Glutamatergic neuron (in vitro differentiated cells): ENCODE measurements around the gene ZNF132. TPM values are rescaled to one million over a fixed set of nuclear protein-coding genes. Genes with fewer than 3 reads are reported as not detected.

ENCODE experiments used
- DNase-seq: peaks from one replicate; pipeline ENCODE4 v3.0.0; 2022
- H3K27ac Mint-ChIP-seq: one replicate; pipeline ENCODE4 v1.8.0; 2020; ENCODE audit warnings: mild to moderate bottlenecking, mixed read lengths, inconsistent platforms; ENCODE audit not compliant: unreplicated experiment
- H3K27me3 Mint-ChIP-seq: one replicate; pipeline ENCODE4 v1.8.0; 2020; ENCODE audit warnings: mild to moderate bottlenecking, moderate library complexity, mixed read lengths, inconsistent platforms; ENCODE audit not compliant: unreplicated experiment
- H3K36me3 Mint-ChIP-seq: one replicate; pipeline ENCODE4 v1.8.0; 2020; ENCODE audit warnings: mild to moderate bottlenecking, mixed read lengths, inconsistent platforms; ENCODE audit not compliant: unreplicated experiment
- H3K4me1 Mint-ChIP-seq: one replicate; pipeline ENCODE4 v1.8.0; 2020; ENCODE audit warnings: mild to moderate bottlenecking, low read depth, mixed read lengths, inconsistent platforms; ENCODE audit not compliant: unreplicated experiment
- H3K4me3 Mint-ChIP-seq: one replicate; pipeline ENCODE4 v1.8.0; 2020; ENCODE audit warnings: mild to moderate bottlenecking, mixed read lengths, inconsistent platforms; ENCODE audit not compliant: unreplicated experiment
- H3K9me3 Mint-ChIP-seq: one replicate; pipeline ENCODE4 v1.8.0; 2020; ENCODE audit warnings: mild to moderate bottlenecking, moderate library complexity, mixed read lengths, inconsistent platforms; ENCODE audit not compliant: unreplicated experiment
- total RNA-seq: library from RNA; stranded (reverse); fragmentation: NEBNext Ultra II Directional; extraction: Animal tissue kit (Norgen Biotek cat#: 25700); gene quantifications from one replicate; pipeline ENCODE4 v1.2.1, GENCODE V29; 2021; ENCODE audit not compliant: unreplicated experiment
- TF ChIP-seq, protein P1 (sequence below): fragments of 200-600 bp; sonication (generic); IDR thresholded peaks from one replicate; pipeline ENCODE4 v1.5.0; 2021; ENCODE audit not compliant: partially characterized antibody, unreplicated experiment

ZNF132 gene
- total RNA-seq, 1 donor from 2014 or later: 4.9 TPM

DNA sequence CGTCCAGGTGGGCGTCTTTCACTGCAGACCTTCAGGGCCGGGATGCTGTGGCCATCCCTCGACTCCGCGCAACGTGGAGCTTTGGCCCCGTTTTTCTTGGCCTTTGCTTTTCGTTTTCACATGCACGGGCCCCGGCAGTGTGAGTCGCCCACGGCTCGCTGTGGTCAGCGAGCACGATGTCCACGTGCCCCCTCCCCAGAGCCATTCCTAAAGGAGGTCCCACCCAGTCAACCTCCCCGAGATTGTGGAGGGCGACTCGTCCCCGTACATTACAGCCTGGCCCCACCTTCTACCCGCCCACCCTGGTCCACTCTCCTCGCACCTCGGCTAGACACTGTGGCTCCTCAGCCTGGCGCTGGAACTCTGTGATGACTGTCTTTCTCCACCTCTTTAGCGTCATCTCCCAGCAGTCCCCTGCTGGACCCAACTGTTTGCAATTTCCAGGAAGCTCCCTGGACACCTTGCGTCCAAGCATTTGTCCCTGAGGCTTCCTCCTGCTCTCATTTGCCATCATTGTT is 36.6 kb upstream of the ZNF132 start:
- DNase-seq: no peak
- peak overlapping the region; percentile 95 for H3K4me3 Mint-ChIP-seq
- peak overlapping the region; percentile 79 for H3K27ac Mint-ChIP-seq
- TF ChIP-seq, protein P1, sequence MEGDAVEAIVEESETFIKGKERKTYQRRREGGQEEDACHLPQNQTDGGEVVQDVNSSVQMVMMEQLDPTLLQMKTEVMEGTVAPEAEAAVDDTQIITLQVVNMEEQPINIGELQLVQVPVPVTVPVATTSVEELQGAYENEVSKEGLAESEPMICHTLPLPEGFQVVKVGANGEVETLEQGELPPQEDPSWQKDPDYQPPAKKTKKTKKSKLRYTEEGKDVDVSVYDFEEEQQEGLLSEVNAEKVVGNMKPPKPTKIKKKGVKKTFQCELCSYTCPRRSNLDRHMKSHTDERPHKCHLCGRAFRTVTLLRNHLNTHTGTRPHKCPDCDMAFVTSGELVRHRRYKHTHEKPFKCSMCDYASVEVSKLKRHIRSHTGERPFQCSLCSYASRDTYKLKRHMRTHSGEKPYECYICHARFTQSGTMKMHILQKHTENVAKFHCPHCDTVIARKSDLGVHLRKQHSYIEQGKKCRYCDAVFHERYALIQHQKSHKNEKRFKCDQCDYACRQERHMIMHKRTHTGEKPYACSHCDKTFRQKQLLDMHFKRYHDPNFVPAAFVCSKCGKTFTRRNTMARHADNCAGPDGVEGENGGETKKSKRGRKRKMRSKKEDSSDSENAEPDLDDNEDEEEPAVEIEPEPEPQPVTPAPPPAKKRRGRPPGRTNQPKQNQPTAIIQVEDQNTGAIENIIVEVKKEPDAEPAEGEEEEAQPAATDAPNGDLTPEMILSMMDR: no peak
- H3K9me3 Mint-ChIP-seq: peaks cover 9% of the 10 kb centered on the region
- peaks cover 4% of the 10 kb centered on the region for H3K4me1 Mint-ChIP-seq
- peaks cover 12% of the 10 kb centered on the region for H3K27me3 Mint-ChIP-seq
- H3K36me3 Mint-ChIP-seq: no peaks in the 10 kb centered on the region

DNA sequence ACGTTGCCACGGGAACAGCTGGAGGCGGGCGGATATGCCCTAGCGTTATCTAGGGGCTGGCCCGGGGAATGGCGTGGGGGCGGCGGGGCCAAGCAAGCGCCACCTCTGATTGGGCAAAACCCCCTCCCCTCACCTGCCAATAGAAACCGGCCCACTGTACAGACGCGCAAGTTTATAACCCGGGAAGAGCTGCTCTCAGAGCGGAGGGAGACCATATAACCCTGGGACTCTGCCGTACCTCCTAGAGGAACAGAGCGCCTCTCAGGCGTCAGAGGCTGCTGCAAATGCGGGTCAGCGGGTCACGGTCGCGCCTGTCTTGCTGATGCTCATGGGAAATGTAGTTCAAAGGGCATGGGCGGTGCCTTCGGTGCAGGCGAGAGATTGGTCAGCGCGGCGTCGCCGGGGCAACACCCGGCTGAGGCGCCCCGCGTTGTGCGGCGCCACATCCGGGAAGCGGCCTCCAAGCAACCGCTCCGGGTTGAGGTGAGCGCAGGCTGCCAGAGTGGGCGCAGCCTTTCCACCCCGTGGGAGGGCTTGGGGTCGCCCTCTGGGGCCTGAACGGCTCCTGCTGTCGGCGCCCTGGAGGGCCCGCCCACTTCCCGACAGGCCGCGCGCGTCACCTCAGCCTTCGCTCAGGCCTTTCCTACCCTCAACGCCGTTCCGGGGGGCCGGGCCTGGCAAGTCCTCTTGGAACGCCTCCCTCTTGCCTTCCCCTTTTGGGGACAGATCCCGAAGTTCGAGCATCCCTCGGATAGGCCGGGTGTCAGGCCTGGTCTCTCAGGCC is 36.0 kb upstream of the ZNF132 start, which contains the start of gene ZNF446:
TSS of gene ZNF446 (plus strand) at position 639 of the 784 bp plus-strand sequence. CDS start 867 bp downstream, outside the sequence.
- H3K9me3 Mint-ChIP-seq: peaks cover 9% of the 10 kb centered on the region

GRCh38 chr19:58474997-58475713 is 35.2 kb upstream of the ZNF132 start:
- Mint-ChIP-seq H3K4me1 (peaks cover 4% of the 10 kb centered on the region), H3K9me3 (peaks cover 9% of the 10 kb centered on the region), H3K27me3 (peaks cover 12% of the 10 kb centered on the region), H3K4me3 (peak overlapping the region; percentile 90), H3K36me3 (no peaks in the 10 kb centered on the region), H3K27ac (no peak overlapping the region)
- DNase-seq: no peak
- TF ChIP-seq, protein P1: no peak

More for the DNA sequence above, 36.0 kb upstream of the ZNF132 start, which contains the start of gene ZNF446:
- DNase-seq: peak; percentile 93
- peak within 1 kb of the TSS; percentile 95 for H3K4me3 Mint-ChIP-seq
- TF ChIP-seq, protein P1: no peak
- H3K4me1 Mint-ChIP-seq: peaks cover 4% of the 10 kb centered on the region
- H3K27ac Mint-ChIP-seq: peak within 1 kb of the TSS; percentile 88
- peaks cover 12% of the 10 kb centered on the region for H3K27me3 Mint-ChIP-seq
- no peaks in the 10 kb centered on the region for H3K36me3 Mint-ChIP-seq

DNA sequence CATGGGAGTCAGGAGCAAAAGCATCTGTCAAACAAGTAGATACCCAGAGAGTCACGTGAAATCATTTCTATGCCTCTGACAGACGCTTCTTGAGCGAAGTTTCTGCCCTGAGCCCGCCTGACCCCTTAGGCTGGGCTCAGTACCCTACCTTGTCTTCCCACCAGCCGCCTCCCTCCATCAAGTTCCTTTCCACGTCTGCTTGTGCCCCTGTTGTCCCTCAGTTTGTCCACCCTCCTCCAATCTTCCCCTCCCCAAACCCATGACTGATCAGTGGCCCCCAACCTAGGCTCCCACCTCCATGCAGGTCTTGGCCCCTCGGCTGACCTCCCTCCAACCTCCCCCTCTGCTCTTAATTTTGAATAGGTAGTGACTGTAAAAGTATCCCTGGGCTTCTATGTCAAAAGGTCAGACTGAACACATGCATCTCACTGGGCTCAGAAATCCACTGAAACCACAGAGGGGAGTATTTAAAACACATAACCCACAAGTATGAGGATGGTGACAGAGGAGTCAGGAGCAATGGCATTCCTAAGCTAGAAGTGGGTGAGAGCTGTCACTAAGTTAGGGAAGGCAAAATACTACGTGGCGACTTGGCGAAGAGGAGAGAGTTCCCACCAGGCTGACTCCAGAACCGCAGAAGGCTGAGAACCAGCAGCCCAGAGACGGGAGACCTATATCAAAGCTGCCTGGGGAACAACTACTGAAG is 34.5 kb upstream of the ZNF132 start:
- H3K9me3 Mint-ChIP-seq: peaks cover 9% of the 10 kb centered on the region
- peaks cover 4% of the 10 kb centered on the region for H3K4me1 Mint-ChIP-seq
- TF ChIP-seq, protein P1: no peak
- H3K4me3 Mint-ChIP-seq: peak overlapping the region; percentile 90
- no peak overlapping the region for H3K27ac Mint-ChIP-seq
- H3K36me3 Mint-ChIP-seq: no peaks in the 10 kb centered on the region
- no peak for DNase-seq
- peaks cover 12% of the 10 kb centered on the region for H3K27me3 Mint-ChIP-seq
